Measurements from ENCODE around the gene COPG2.
"Not testable (repeated sequence)": the region's sequence is repeated elsewhere in the genome, so short reads cannot be mapped to it uniquely, and the experiment has no call there.

COPG2 gene

DNA sequence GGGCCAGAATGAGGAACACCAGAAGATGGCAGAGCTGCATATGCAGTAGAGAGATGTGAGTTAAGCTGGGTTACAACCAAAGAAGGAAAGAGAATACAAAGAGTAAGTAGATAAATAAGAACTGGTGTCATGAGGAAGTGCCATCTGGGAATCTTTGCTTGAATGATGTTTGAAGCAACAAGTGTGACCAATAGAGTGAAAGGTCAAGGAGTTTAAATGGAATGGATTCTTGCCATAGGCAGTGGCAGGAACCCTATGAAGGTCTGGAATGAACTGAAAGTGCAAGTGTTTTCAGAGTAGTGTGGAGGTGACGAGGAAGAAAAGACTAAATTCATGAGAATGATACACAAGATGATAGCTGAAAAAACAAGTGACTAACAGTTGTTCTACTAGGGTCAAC lies 155.1 kb downstream of the COPG2 start:
- no peaks in the 10 kb centered on the region for H3K27me3 ChIP-seq (replicated peaks; ENCODE audit: control insufficient read depth, insufficient read depth, low read length)

GRCh38 chr7:130512038-130512437 lies 156.5 kb downstream of the COPG2 start:
- DNase-seq (ENCODE audit: extremely low read depth, insufficient read length); H3K36me3 ChIP-seq (ENCODE audit: control insufficient read depth, insufficient read depth, low read length); H3K27me3 ChIP-seq (replicated peaks; ENCODE audit: control insufficient read depth, insufficient read depth, low read length); H3K4me3 ChIP-seq (replicated peaks; ENCODE audit: low read depth, low read length): not testable (repeated sequence)

More for the DNA sequence above, 155.1 kb downstream of the COPG2 start:
- Histone ChIP-seq H3K36me3 (ENCODE audit: control insufficient read depth, insufficient read depth, low read length) (no peaks in the 10 kb centered on the region; the same call in 1 of the 2 replicates), H3K4me3 (replicated peaks; ENCODE audit: low read depth, low read length) (no peak overlapping the region)
- TF ChIP-seq CTCF (IDR thresholded peaks at IDR 0.05; ENCODE audit: insufficient read depth, low read length, poor library complexity, severe bottlenecking), result no peak
- DNase-seq (ENCODE audit: extremely low read depth, insufficient read length), result no peak

- DNase-seq (ENCODE audit: extremely low read depth, insufficient read length), result no peak
- no peaks in the 10 kb centered on the region for H3K27me3 ChIP-seq (replicated peaks; ENCODE audit: control insufficient read depth, insufficient read depth, low read length)
- TF ChIP-seq CTCF (IDR thresholded peaks at IDR 0.05; ENCODE audit: insufficient read depth, low read length, poor library complexity, severe bottlenecking), result no peak
- no peak overlapping the region for H3K4me3 ChIP-seq (replicated peaks; ENCODE audit: low read depth, low read length)
- peaks cover 4% of the 10 kb centered on the region for H3K36me3 ChIP-seq (ENCODE audit: control insufficient read depth, insufficient read depth, low read length)
These were observed 162.2 kb downstream of the COPG2 start for GRCh38 chr7:130506358-130506757.

- TF ChIP-seq CTCF (IDR thresholded peaks at IDR 0.05; ENCODE audit: insufficient read depth, low read length, poor library complexity, severe bottlenecking), result no peak
- Histone ChIP-seq H3K36me3 (ENCODE audit: control insufficient read depth, insufficient read depth, low read length) (peaks cover 4% of the 10 kb centered on the region), H3K27me3 (replicated peaks; ENCODE audit: control insufficient read depth, insufficient read depth, low read length) (no peaks in the 10 kb centered on the region), H3K4me3 (replicated peaks; ENCODE audit: low read depth, low read length) (no peak overlapping the region)
- no peak for DNase-seq (ENCODE audit: extremely low read depth, insufficient read length)
These were observed 162.8 kb downstream of the COPG2 start for GRCh38 chr7:130505753-130506152.

- DNase-seq (ENCODE audit: extremely low read depth, insufficient read length), result no peak
- TF ChIP-seq CTCF (IDR thresholded peaks at IDR 0.05; ENCODE audit: insufficient read depth, low read length, poor library complexity, severe bottlenecking), result no peak
- H3K27me3 ChIP-seq (replicated peaks; ENCODE audit: control insufficient read depth, insufficient read depth, low read length), result no peaks in the 10 kb centered on the region
- H3K36me3 ChIP-seq (ENCODE audit: control insufficient read depth, insufficient read depth, low read length), result peaks cover 2% of the 10 kb centered on the region; the same call in 1 of the 2 replicates
- H3K4me3 ChIP-seq (replicated peaks; ENCODE audit: low read depth, low read length), result no peak overlapping the region
These were observed 167.6 kb downstream of the COPG2 start for GRCh38 chr7:130500910-130501309.

- no peak for DNase-seq (ENCODE audit: extremely low read depth, insufficient read length)
- no peaks in the 10 kb centered on the region for H3K27me3 ChIP-seq (replicated peaks; ENCODE audit: control insufficient read depth, insufficient read depth, low read length)
- H3K4me3 ChIP-seq (replicated peaks; ENCODE audit: low read depth, low read length), result no peak overlapping the region
- TF ChIP-seq CTCF (IDR thresholded peaks at IDR 0.05; ENCODE audit: insufficient read depth, low read length, poor library complexity, severe bottlenecking), result no peak
- H3K36me3 ChIP-seq (ENCODE audit: control insufficient read depth, insufficient read depth, low read length), result peaks cover 2% of the 10 kb centered on the region; the same call in 1 of the 2 replicates
These were observed 168.1 kb downstream of the COPG2 start for GRCh38 chr7:130500463-130500862.

Measured in GM06990 (cell line).